IMR-90 (cell line): ENCODE data around the gene DENND1B. TPM values are rescaled to one million over a fixed set of nuclear protein-coding genes. Genes with fewer than 3 reads are reported as not detected.

Experiments
- ATAC-seq: fragments of 200-7000 bp; cut with Tn5 transposase; 2 replicates; pipeline ENCODE4 v1.9.1; 2020; ENCODE audit warnings: low read depth, mild to moderate bottlenecking, moderate library complexity
- BruUV-seq: library from RNA; stranded (reverse); fragments of 400-500 nt; replicated peaks from 2 replicates; lab custom pipeline; 2021; lab: Mats Ljungman, UMichigan
- CTCF ChIA-PET: fragments of 300-600 bp; formaldehyde crosslinking; extraction: SDS; loops from one replicate; lab custom pipeline; 2021; ENCODE audit warnings: antibody characterized with exemption; lab: Yijun Ruan, JAX
- POLR2A ChIA-PET: fragments of 300-600 bp; sonication (Branson Sonifier 250); formaldehyde crosslinking; loops from one replicate; lab custom pipeline; 2022; ENCODE audit warnings: antibody characterized with exemption; ENCODE audit not compliant: unreplicated experiment; lab: Charles Lee
- DNase-seq: peaks from one replicate; pipeline ENCODE4 v3.0.0; 2013
- H2AFZ ChIP-seq: replicated peaks from 2 replicates; pipeline ENCODE3; 2013; ENCODE audit warnings: low read length, mild to moderate bottlenecking; ENCODE audit not compliant: poor library complexity
- H2AK5ac ChIP-seq: 2 replicates; pipeline ENCODE4 v1.6.1; 2013; ENCODE audit warnings: low read depth, low read length, inconsistent platforms
- H2AK9ac ChIP-seq: replicated peaks from 2 replicates; pipeline ENCODE3; 2013; ENCODE audit warnings: mild to moderate bottlenecking, low read depth, low read length, moderate library complexity; ENCODE audit not compliant: poor library complexity
- H2BK120ac ChIP-seq: 2 replicates; pipeline ENCODE4 v1.6.1; 2013; ENCODE audit warnings: low read depth, low read length, inconsistent platforms
- H2BK15ac ChIP-seq: 3 replicates; pipeline ENCODE4 v1.6.1; 2013; ENCODE audit warnings: low read depth, low read length, inconsistent platforms
- H2BK20ac ChIP-seq: 2 replicates; pipeline ENCODE4 v1.6.1; 2013; ENCODE audit warnings: low read depth, mild to moderate bottlenecking, inconsistent platforms, low read length, moderate library complexity
- H2BK5ac ChIP-seq: 2 replicates; pipeline ENCODE4 v1.6.1; 2013; ENCODE audit warnings: mild to moderate bottlenecking, low read depth, low read length, inconsistent platforms; ENCODE audit not compliant: poor library complexity, severe bottlenecking
- H3K14ac ChIP-seq: replicated peaks from 2 replicates; pipeline ENCODE4 v1.6.1; 2013; ENCODE audit warnings: low read depth, low read length, inconsistent platforms
- H3K18ac ChIP-seq: 2 replicates; pipeline ENCODE4 v1.6.1; 2013; ENCODE audit warnings: low read depth, low read length, control low read depth
- H3K23ac ChIP-seq: 2 replicates; pipeline ENCODE4 v1.6.1; 2013; ENCODE audit warnings: low read depth, low read length, inconsistent platforms
- H3K27ac ChIP-seq: 2 replicates; pipeline ENCODE4 v1.5.1; 2013; ENCODE audit warnings: mild to moderate bottlenecking, control low read depth, low read length; ENCODE audit not compliant: insufficient read depth
- H3K27me3 ChIP-seq: 2 replicates; pipeline ENCODE4 v1.6.1; 2013; ENCODE audit warnings: low read length; ENCODE audit not compliant: control insufficient read depth, insufficient read depth
- H3K36me3 ChIP-seq: 2 replicates; pipeline ENCODE4 v1.6.1; 2013; ENCODE audit warnings: low read length, mixed read lengths; ENCODE audit not compliant: control insufficient read depth, insufficient read depth
- H3K4ac ChIP-seq: 2 replicates; pipeline ENCODE4 v1.6.1; 2013; ENCODE audit warnings: low read depth, low read length, inconsistent platforms
- H3K4me1 ChIP-seq: 2 replicates; pipeline ENCODE4 v1.6.1; 2013; ENCODE audit warnings: low read length, mixed read lengths; ENCODE audit not compliant: control insufficient read depth, insufficient read depth
- H3K4me2 ChIP-seq: 2 replicates; pipeline ENCODE4 v1.6.1; 2013; ENCODE audit warnings: low read depth, mild to moderate bottlenecking, control low read depth, low read length, moderate library complexity
- H3K4me3 ChIP-seq: 2 replicates; pipeline ENCODE4 v1.5.1; 2013; ENCODE audit warnings: low read depth, mild to moderate bottlenecking, control low read depth, low read length, moderate library complexity; ENCODE audit not compliant: insufficient read depth
- H3K56ac ChIP-seq: 2 replicates; pipeline ENCODE4 v1.6.1; 2013; ENCODE audit warnings: low read length, inconsistent platforms; ENCODE audit not compliant: insufficient read depth; ENCODE audit errors: extremely low read depth
- H3K79me1 ChIP-seq, 2 experiments: 2 replicates each; pipeline ENCODE4 v1.6.1; 2013; ENCODE audit warnings: low read length in 2 of 2, inconsistent platforms in 1 of 2, low read depth in 1 of 2
- H3K9ac ChIP-seq: 2 replicates; pipeline ENCODE4 v1.6.1; 2013; ENCODE audit warnings: low read depth, low read length, control low read depth
- H3K9me1 ChIP-seq: 2 replicates; pipeline ENCODE4 v1.6.1; 2013; ENCODE audit warnings: low read length, inconsistent platforms; ENCODE audit not compliant: insufficient read depth
- H3K9me3 ChIP-seq: 2 replicates; pipeline ENCODE4 v1.6.1; 2013; ENCODE audit warnings: low read length; ENCODE audit not compliant: control insufficient read depth, insufficient read depth
- H4K20me1 ChIP-seq: 2 replicates; pipeline ENCODE4 v1.6.1; 2013; ENCODE audit warnings: low read length, inconsistent platforms; ENCODE audit not compliant: insufficient read depth
- H4K5ac ChIP-seq: 2 replicates; pipeline ENCODE4 v1.6.1; 2013; ENCODE audit warnings: mild to moderate bottlenecking, low read depth, low read length, control low read depth
- H4K8ac ChIP-seq, 2 experiments: 2 replicates each; pipeline ENCODE4 v1.6.1; 2013; ENCODE audit warnings: low read depth in 2 of 2, low read length in 2 of 2, control low read depth in 1 of 2, inconsistent platforms in 1 of 2
- H4K91ac ChIP-seq: 2 replicates; pipeline ENCODE4 v1.6.1; 2013; ENCODE audit warnings: low read depth, low read length, inconsistent platforms; ENCODE audit not compliant: insufficient read depth
- BHLHE40 ChIP-seq: fragments of 150-350 bp; IDR thresholded peaks from 2 replicates; pipeline ENCODE4 v1.6.1; 2016; ENCODE audit warnings: mild to moderate bottlenecking, low read depth, low read length
- CEBPB ChIP-seq: IDR thresholded peaks from 2 replicates; pipeline ENCODE4 v1.6.1; 2012; ENCODE audit warnings: low read depth, low read length, improper control_type of control experiment
- CHD1 ChIP-seq: IDR thresholded peaks from 2 replicates; pipeline ENCODE4 v1.6.1; 2012; ENCODE audit warnings: low read depth, low read length, improper control_type of control experiment
- CTCF ChIP-seq: conservative IDR thresholded peaks from 2 replicates; pipeline ENCODE4 v1.5.1; 2012; ENCODE audit warnings: mild to moderate bottlenecking, low read depth, low read length, improper control_type of control experiment
- ELK1 ChIP-seq: fragments of 150-350 bp; IDR thresholded peaks from 2 replicates; pipeline ENCODE4 v1.6.1; 2016; ENCODE audit warnings: low read depth, mild to moderate bottlenecking, low read length, moderate library complexity, borderline replicate concordance
- FOS ChIP-seq: fragments of 150-350 bp; IDR thresholded peaks from 2 replicates; pipeline ENCODE4 v1.6.1; 2016; ENCODE audit warnings: low read depth, low read length
- MAFK ChIP-seq: IDR thresholded peaks from 2 replicates; pipeline ENCODE4 v1.6.1; 2012; ENCODE audit warnings: low read depth, low read length, improper control_type of control experiment
- MAZ ChIP-seq: IDR thresholded peaks from 2 replicates; pipeline ENCODE4 v1.6.1; 2012; ENCODE audit warnings: low read depth, mild to moderate bottlenecking, low read length, improper control_type of control experiment, moderate library complexity, borderline replicate concordance
- MXI1 ChIP-seq: IDR thresholded peaks from 2 replicates; pipeline ENCODE4 v1.6.1; 2012; ENCODE audit warnings: low read depth, mild to moderate bottlenecking, low read length, moderate library complexity, borderline replicate concordance
- NFE2L2 ChIP-seq: fragments of 150-350 bp; IDR thresholded peaks from 2 replicates; pipeline ENCODE4 v1.6.1; 2016; ENCODE audit warnings: low read depth, mild to moderate bottlenecking, low read length
- POLR2A ChIP-seq: IDR thresholded peaks from 2 replicates; pipeline ENCODE4 v1.6.1; 2012; ENCODE audit warnings: mild to moderate bottlenecking, low read depth, low read length
- RAD21 ChIP-seq: IDR thresholded peaks from 2 replicates; pipeline ENCODE4 v1.6.1; 2012; ENCODE audit warnings: low read length, improper control_type of control experiment
- RCOR1 ChIP-seq: IDR thresholded peaks from 2 replicates; pipeline ENCODE4 v1.6.1; 2012; ENCODE audit warnings: mild to moderate bottlenecking, low read length, improper control_type of control experiment; ENCODE audit not compliant: insufficient replicate concordance
- RFX5 ChIP-seq: IDR thresholded peaks from 2 replicates; pipeline ENCODE4 v1.8.0; 2012; ENCODE audit warnings: low read depth, mild to moderate bottlenecking, low read length, moderate library complexity
- SMC3 ChIP-seq: fragments of 150-350 bp; IDR thresholded peaks from 2 replicates; pipeline ENCODE4 v1.6.1; 2016; ENCODE audit warnings: low read depth, mild to moderate bottlenecking, antibody characterized with exemption, low read length, moderate library complexity
- USF2 ChIP-seq: fragments of 150-350 bp; IDR thresholded peaks from 2 replicates; pipeline ENCODE4 v1.6.1; 2017; ENCODE audit warnings: mild to moderate bottlenecking, antibody characterized with exemption, low read length, low read depth
- whole genome bisulfite sequencing, 2 experiments: methylation state at CpG; one replicate each; pipeline versions ENCODE4 v1.1.5 to v1.1.7; 2013; ENCODE audit warnings: missing lambda C conversion rate in 2 of 2; ENCODE audit not compliant: insufficient read length in 1 of 2; ENCODE audit errors: extremely low coverage in 2 of 2; 5-methylcytosine and 5-hydroxymethylcytosine counted together
- dilution Hi-C: fragments of 300-500 bp; cut with HindIII; formaldehyde crosslinking; loops from one replicate; pipeline ENCODE4 v1.14.3; 2018; ENCODE audit warnings: low sequenced_read_pairs; ENCODE audit not compliant: unreplicated experiment
- in situ Hi-C: fragments of 300-500 bp; cut with MboI; formaldehyde crosslinking; loops from 3 replicates; pipeline ENCODE4 v1.14.3; 2019; ENCODE audit warnings: low sequenced_read_pairs, inconsistent platforms, mixed read lengths
- intact Hi-C: fragments of 100-400 bp; cut with micrococcal nuclease; formaldehyde crosslinking; loops from 2 replicates; pipeline ENCODE4 v1.10.0; 2022
- polyA plus RNA-seq, 3 experiments: library from polyadenylated mRNA; depleted of rRNA; stranded (reverse); fragments of >200 nt; gene quantifications; 2 replicates each; pipeline ENCODE4 v1.2.3, GENCODE V29; 2012; ENCODE audit warnings: low replicate concordance in 1 of 3
- total RNA-seq: library from RNA; depleted of rRNA; stranded (reverse); fragments of >200 nt; gene quantifications from 2 replicates; pipeline ENCODE4 v1.2.3, GENCODE V29; 2012

Gene DENND1B
- total and polyA plus RNA-seq, 2 of the 4 experiments (the other 2 are of a cell fraction): 4.0 to 24.2 TPM

GRCh38 chr1:197733324-197733723 lies 42.0 kb downstream of the DENND1B start:
- in situ Hi-C loops: no loop called here
- Histone ChIP-seq H2BK15ac (no peak overlapping the region), H3K9me1 (no peaks in the 10 kb centered on the region; the same call in 1 of the 2 replicates), H3K18ac (no peak overlapping the region), H3K56ac (no peak overlapping the region), H2BK20ac (no peak overlapping the region), H4K91ac (no peak overlapping the region), H3K4me3 (no peak overlapping the region), H3K79me1 (peaks cover 18 to 46% of the 10 kb centered on the region in 2 experiments), H3K4me2 (no peak overlapping the region), H3K4ac (no peak overlapping the region), H4K5ac (peak overlapping the region; percentile 66; the same call in 1 of the 2 replicates), H3K9ac (no peak overlapping the region), H3K36me3 (0 out of 2 replicates have a peak, but pooled peaks cover 2% of the 10 kb centered on the region), H3K14ac (peak overlapping the region; percentile 59; the same call in 1 of the 2 replicates), H3K4me1 (0 out of 2 replicates have a peak, but pooled peaks cover 2% of the 10 kb centered on the region), H2AK9ac (no peak overlapping the region), H2BK5ac (no peak overlapping the region), H3K27ac (no peak overlapping the region), H2AK5ac (no peak overlapping the region), H2BK120ac (no peak overlapping the region), H3K9me3 (no peaks in the 10 kb centered on the region), H3K27me3 (no peaks in the 10 kb centered on the region), H3K23ac (no peak overlapping the region), H2AFZ (no peak overlapping the region), H4K8ac (no peak overlapping the region), H4K20me1 (no peaks in the 10 kb centered on the region; the same call in 1 of the 2 replicates)
- intact Hi-C loops: no loop called here
- dilution Hi-C loops: no loop called here
- no TSS peak for BruUV-seq
- ATAC-seq (no peak), DNase-seq (no peak)
- POLR2A ChIA-PET: no interaction called here
- CTCF ChIA-PET: interaction anchor here (0.6 kb wide), 1 partner anchor 47 kb away, joined by 3 read pairs; no protein-coding TSS in a partner anchor
- TF ChIP-seq POLR2A (no peak), USF2 (no peak), BHLHE40 (no peak), CEBPB (no peak), MAFK (no peak), MXI1 (no peak), RCOR1 (no peak), MAZ (no peak), FOS (no peak), RAD21 (no peak), CHD1 (no peak), NFE2L2 (no peak), RFX5 (no peak), CTCF (no peak), ELK1 (no peak), SMC3 (no peak)
- WGBS, 2 experiments: 83% methylated on average over 1 of the region's 5 CpGs; no CpG with 5 or more reads in 1 of the 2 experiments
